A673 (cell line): ENCODE data around the gene GALNTL6. TPM values are rescaled to one million over a fixed set of nuclear protein-coding genes. Genes with fewer than 3 reads are reported as not detected.

Experiments used
- BruUV-seq: library from RNA; stranded (reverse); fragments of 400-500 nt; replicated peaks from 2 replicates; lab custom pipeline; 2021; lab: Mats Ljungman, UMichigan
- CTCF ChIA-PET: fragments of 300-600 bp; sonication (Branson Sonifier 250); formaldehyde crosslinking; loops from one replicate; lab custom pipeline; 2022; ENCODE audit warnings: antibody characterized with exemption; lab: Charles Lee
- POLR2A ChIA-PET: fragments of 300-600 bp; sonication (Branson Sonifier 250); formaldehyde crosslinking; loops from one replicate; lab custom pipeline; 2022; ENCODE audit warnings: antibody characterized with exemption; ENCODE audit not compliant: low non-redundant PET; lab: Charles Lee
- DNase-seq: peaks from one replicate; pipeline ENCODE4 v3.0.0-alpha.2; 2015; ENCODE audit warnings: low spot score
- H3K27ac ChIP-seq: fragments of 200-600 bp; sonication (generic); 2 replicates; pipeline ENCODE4 v1.5.1; 2016; ENCODE audit warnings: mixed run types, low read depth, mild to moderate bottlenecking, mixed read lengths, antibody characterized with exemption, low read length; ENCODE audit not compliant: poor library complexity, severe bottlenecking
- H3K27me3 ChIP-seq: fragments of 200-600 bp; sonication (generic); replicated peaks from 2 replicates; pipeline ENCODE4 v1.6.1; 2017; ENCODE audit warnings: mixed run types, low read depth, mild to moderate bottlenecking, mixed read lengths, antibody characterized with exemption, low read length; ENCODE audit not compliant: insufficient read depth, poor library complexity
- H3K36me3 ChIP-seq: fragments of 200-600 bp; sonication (generic); 2 replicates; pipeline ENCODE4 v1.6.1; 2016; ENCODE audit warnings: mixed run types, mild to moderate bottlenecking, mixed read lengths, antibody characterized with exemption, low read length; ENCODE audit not compliant: insufficient read depth, poor library complexity, severe bottlenecking
- H3K4me1 ChIP-seq: fragments of 200-600 bp; sonication (generic); 2 replicates; pipeline ENCODE4 v1.6.1; 2017; ENCODE audit warnings: mixed run types, mild to moderate bottlenecking, mixed read lengths, antibody characterized with exemption, low read length; ENCODE audit not compliant: insufficient read depth, poor library complexity, severe bottlenecking
- H3K4me3 ChIP-seq: fragments of 200-600 bp; sonication (generic); 2 replicates; pipeline ENCODE4 v1.5.1; 2016; ENCODE audit warnings: low read depth, mixed run types, mild to moderate bottlenecking, mixed read lengths, low read length; ENCODE audit not compliant: poor library complexity, severe bottlenecking
- H3K9me3 ChIP-seq: fragments of 200-600 bp; sonication (generic); 2 replicates; pipeline ENCODE4 v1.6.1; 2016; ENCODE audit warnings: mixed run types, low read depth, mild to moderate bottlenecking, mixed read lengths, antibody characterized with exemption, low read length; ENCODE audit not compliant: poor library complexity, severe bottlenecking
- EZH2 ChIP-seq: fragments of 200-600 bp; sonication (generic); IDR thresholded peaks from 2 replicates; pipeline ENCODE4 v1.6.1; 2017; ENCODE audit warnings: borderline replicate concordance, low read depth, mild to moderate bottlenecking, mixed read lengths, antibody characterized with exemption, low read length; ENCODE audit not compliant: poor library complexity, severe bottlenecking
- intact Hi-C: fragments of 100-400 bp; cut with micrococcal nuclease; formaldehyde crosslinking; loops from one replicate; pipeline ENCODE4 v1.10.0; 2022; ENCODE audit not compliant: unreplicated experiment
- total RNA-seq: library from RNA; stranded (reverse); gene quantifications from 2 replicates; pipeline ENCODE4 v1.2.3, GENCODE V29; 2021
- TF ChIP-seq, protein P1 (sequence below): fragments of 300-800, 200-600 bp; sonication (generic); conservative IDR thresholded peaks from 2 replicates; pipeline ENCODE4 v1.5.1; 2017; ENCODE audit warnings: low read depth, mild to moderate bottlenecking, antibody characterized with exemption, low read length, moderate library complexity, mixed read lengths

GALNTL6 gene
- total RNA-seq, 1 experiment from 2014 or later = 0.30 TPM

DNA sequence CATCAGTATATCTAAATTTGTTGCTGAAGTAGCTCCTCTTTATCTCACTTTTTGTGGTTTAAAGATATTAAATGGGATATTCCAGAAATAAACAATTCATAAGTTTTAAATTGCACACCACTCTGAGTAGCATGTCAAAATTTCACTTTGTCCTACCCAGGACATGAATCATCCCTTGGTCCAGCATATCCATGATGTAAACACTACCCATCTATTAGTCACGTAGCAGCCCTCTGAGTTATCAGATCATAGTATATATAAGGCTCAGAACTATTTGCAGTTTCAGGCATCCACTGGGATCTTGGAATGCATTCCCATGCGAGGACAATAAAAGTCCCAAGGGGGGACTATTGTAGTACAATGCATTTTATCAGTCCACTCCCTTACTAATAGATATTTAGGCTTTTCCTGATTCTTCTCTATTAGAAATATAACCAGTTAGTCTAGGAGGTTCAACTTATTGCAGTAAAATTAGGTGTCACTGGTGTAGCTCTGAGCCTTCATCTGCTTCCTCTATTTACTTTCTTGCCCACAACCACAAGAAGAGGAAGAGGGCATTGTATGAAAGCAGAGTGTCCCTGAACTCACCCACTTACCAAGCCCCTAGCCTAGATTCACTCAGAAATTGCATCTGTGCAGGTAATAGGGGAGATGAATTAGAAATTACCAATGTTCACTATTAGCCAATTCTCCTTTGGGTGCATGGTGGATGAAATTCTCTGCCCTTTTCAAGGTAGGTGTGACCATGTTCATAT is 945.6 kb downstream of the GALNTL6 start:
- H3K36me3 ChIP-seq = no peaks in the 10 kb centered on the region
- CTCF ChIA-PET = no interaction called here
- H3K27me3 ChIP-seq = peaks cover 5% of the 10 kb centered on the region
- intact Hi-C loops = no loop called here
- no peak overlapping the region for H3K27ac ChIP-seq
- DNase-seq = no peak
- H3K9me3 ChIP-seq = no peaks in the 10 kb centered on the region
- no peak overlapping the region for H3K4me3 ChIP-seq
- BruUV-seq = no TSS peak
- TF ChIP-seq, protein P1, sequence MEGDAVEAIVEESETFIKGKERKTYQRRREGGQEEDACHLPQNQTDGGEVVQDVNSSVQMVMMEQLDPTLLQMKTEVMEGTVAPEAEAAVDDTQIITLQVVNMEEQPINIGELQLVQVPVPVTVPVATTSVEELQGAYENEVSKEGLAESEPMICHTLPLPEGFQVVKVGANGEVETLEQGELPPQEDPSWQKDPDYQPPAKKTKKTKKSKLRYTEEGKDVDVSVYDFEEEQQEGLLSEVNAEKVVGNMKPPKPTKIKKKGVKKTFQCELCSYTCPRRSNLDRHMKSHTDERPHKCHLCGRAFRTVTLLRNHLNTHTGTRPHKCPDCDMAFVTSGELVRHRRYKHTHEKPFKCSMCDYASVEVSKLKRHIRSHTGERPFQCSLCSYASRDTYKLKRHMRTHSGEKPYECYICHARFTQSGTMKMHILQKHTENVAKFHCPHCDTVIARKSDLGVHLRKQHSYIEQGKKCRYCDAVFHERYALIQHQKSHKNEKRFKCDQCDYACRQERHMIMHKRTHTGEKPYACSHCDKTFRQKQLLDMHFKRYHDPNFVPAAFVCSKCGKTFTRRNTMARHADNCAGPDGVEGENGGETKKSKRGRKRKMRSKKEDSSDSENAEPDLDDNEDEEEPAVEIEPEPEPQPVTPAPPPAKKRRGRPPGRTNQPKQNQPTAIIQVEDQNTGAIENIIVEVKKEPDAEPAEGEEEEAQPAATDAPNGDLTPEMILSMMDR = no peak
- no peak for TF ChIP-seq EZH2
- POLR2A ChIA-PET = no interaction called here
- no peaks in the 10 kb centered on the region for H3K4me1 ChIP-seq

DNA sequence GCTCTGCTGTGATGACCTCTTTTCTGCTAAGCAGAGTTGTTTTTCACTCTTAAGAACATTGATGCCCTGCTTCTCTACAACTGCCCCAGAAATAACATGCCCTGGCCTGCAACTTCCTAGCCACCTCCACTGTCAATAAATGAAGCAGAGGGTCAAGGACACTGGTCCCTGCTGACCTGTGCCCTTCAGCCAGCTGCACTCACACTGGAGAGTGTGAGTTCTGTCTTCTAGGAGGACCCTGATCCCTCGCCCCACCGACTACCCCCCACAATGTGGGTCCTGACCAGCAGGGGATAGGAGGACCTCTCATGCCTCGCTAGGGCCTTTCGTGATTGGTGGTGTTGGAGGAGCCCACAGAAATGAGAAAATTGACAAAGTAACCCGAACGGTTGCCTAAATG is 947.3 kb downstream of the GALNTL6 start:
- no TSS peak for BruUV-seq
- Histone ChIP-seq H3K36me3 (no peaks in the 10 kb centered on the region), H3K27ac (no peak overlapping the region), H3K27me3 (peaks cover 5% of the 10 kb centered on the region), H3K9me3 (no peaks in the 10 kb centered on the region), H3K4me3 (no peak overlapping the region), H3K4me1 (no peaks in the 10 kb centered on the region)
- intact Hi-C loops = no loop called here
- TF ChIP-seq, protein P1 = no peak
- TF ChIP-seq EZH2 = no peak
- no peak for DNase-seq
- POLR2A ChIA-PET = no interaction called here
- CTCF ChIA-PET = no interaction called here

DNA sequence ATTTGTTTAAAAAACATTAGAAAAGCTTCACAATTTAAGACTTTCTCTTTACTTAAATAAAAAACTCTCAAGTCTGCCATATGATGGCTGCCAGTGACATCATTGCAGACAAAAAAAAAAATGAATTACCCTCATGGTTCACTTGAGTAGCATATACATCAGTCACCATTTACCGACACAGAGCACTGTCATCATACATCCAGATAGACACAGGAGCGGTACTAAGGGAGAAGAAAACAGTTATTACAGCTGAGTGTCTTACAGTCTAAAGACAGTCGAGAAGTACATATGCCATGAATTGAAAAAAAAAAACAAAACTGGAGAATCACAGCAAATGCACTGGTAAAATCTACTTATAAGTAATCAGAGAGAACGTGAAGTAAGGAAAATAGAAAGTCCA is 949.7 kb downstream of the GALNTL6 start:
- DNase-seq = no peak
- Histone ChIP-seq H3K27ac (no peak overlapping the region), H3K9me3 (no peaks in the 10 kb centered on the region), H3K27me3 (peaks cover 5% of the 10 kb centered on the region), H3K4me1 (peaks cover 2% of the 10 kb centered on the region), H3K36me3 (no peaks in the 10 kb centered on the region), H3K4me3 (no peak overlapping the region)
- ChIA-PET POLR2A (no interaction called here), CTCF (no interaction called here)
- no peak for TF ChIP-seq EZH2
- TF ChIP-seq, protein P1 = no peak
- intact Hi-C loops = no loop called here
- BruUV-seq = no TSS peak
